ENCODE results near the gene C16orf96.

Gene C16orf96

GRCh38 chr16:4628283-4628682, 72.1 kb downstream of the C16orf96 start:
- Mint-ChIP-seq H3K4me3 (no peak overlapping the region), H3K27me3 (no peaks in the 10 kb centered on the region), H3K36me3 (peaks cover 16% of the 10 kb centered on the region), H3K27ac (no peak overlapping the region), H3K4me1 (peaks cover 27% of the 10 kb centered on the region), H3K9me3 (no peaks in the 10 kb centered on the region)
- ATAC-seq, result no peak

- H3K27ac Mint-ChIP-seq, result no peak overlapping the region
- no peaks in the 10 kb centered on the region for H3K27me3 Mint-ChIP-seq
- no peak for ATAC-seq
- peaks cover 22% of the 10 kb centered on the region for H3K36me3 Mint-ChIP-seq
- H3K9me3 Mint-ChIP-seq, result no peaks in the 10 kb centered on the region
- no peak overlapping the region for H3K4me3 Mint-ChIP-seq
- peaks cover 14% of the 10 kb centered on the region for H3K4me1 Mint-ChIP-seq
Observed at GRCh38 chr16:4631444-4631843, 75.3 kb downstream of the C16orf96 start.

GRCh38 chr16:4633910-4634635, 77.9 kb downstream of the C16orf96 start:
- Mint-ChIP-seq H3K4me1 (peaks cover 13% of the 10 kb centered on the region), H3K27ac (no peak overlapping the region), H3K36me3 (peaks cover 18% of the 10 kb centered on the region), H3K27me3 (no peaks in the 10 kb centered on the region), H3K9me3 (no peaks in the 10 kb centered on the region), H3K4me3 (no peak overlapping the region)
- no peak for ATAC-seq

- H3K36me3 Mint-ChIP-seq, result peaks cover 17% of the 10 kb centered on the region
- no peaks in the 10 kb centered on the region for H3K27me3 Mint-ChIP-seq
- ATAC-seq, result no peak
- no peaks in the 10 kb centered on the region for H3K9me3 Mint-ChIP-seq
- no peak overlapping the region for H3K27ac Mint-ChIP-seq
- peaks cover 17% of the 10 kb centered on the region for H3K4me1 Mint-ChIP-seq
- no peak overlapping the region for H3K4me3 Mint-ChIP-seq
Observed at GRCh38 chr16:4634768-4635167, 78.6 kb downstream of the C16orf96 start.

- no peak overlapping the region for H3K27ac Mint-ChIP-seq
- ATAC-seq, result no peak
- peaks cover 14% of the 10 kb centered on the region for H3K36me3 Mint-ChIP-seq
- no peak overlapping the region for H3K4me3 Mint-ChIP-seq
- no peaks in the 10 kb centered on the region for H3K9me3 Mint-ChIP-seq
- peaks cover 30% of the 10 kb centered on the region for H3K4me1 Mint-ChIP-seq
- no peaks in the 10 kb centered on the region for H3K27me3 Mint-ChIP-seq
Observed at GRCh38 chr16:4636196-4636595, 80.1 kb downstream of the C16orf96 start.

- ATAC-seq, result no peak
- Mint-ChIP-seq H3K9me3 (no peaks in the 10 kb centered on the region), H3K27ac (no peak overlapping the region), H3K4me1 (peaks cover 37% of the 10 kb centered on the region), H3K4me3 (no peak overlapping the region), H3K27me3 (no peaks in the 10 kb centered on the region), H3K36me3 (peaks cover 13% of the 10 kb centered on the region)
Observed at GRCh38 chr16:4637501-4638166, 81.5 kb downstream of the C16orf96 start.

- Mint-ChIP-seq H3K9me3 (no peaks in the 10 kb centered on the region), H3K4me3 (no peak overlapping the region), H3K4me1 (peaks cover 37% of the 10 kb centered on the region), H3K27ac (no peak overlapping the region), H3K27me3 (no peaks in the 10 kb centered on the region), H3K36me3 (peaks cover 6% of the 10 kb centered on the region)
- no peak for ATAC-seq
Observed at GRCh38 chr16:4639899-4640509, 83.9 kb downstream of the C16orf96 start.

- H3K4me1 Mint-ChIP-seq, result peaks cover 44% of the 10 kb centered on the region
- no peak for ATAC-seq
- H3K4me3 Mint-ChIP-seq, result no peak overlapping the region
- H3K9me3 Mint-ChIP-seq, result no peaks in the 10 kb centered on the region
- peak overlapping the region; percentile 31 for H3K27ac Mint-ChIP-seq
- H3K27me3 Mint-ChIP-seq, result no peaks in the 10 kb centered on the region
- peaks cover 13% of the 10 kb centered on the region for H3K36me3 Mint-ChIP-seq
Observed at GRCh38 chr16:4640572-4641305, 84.6 kb downstream of the C16orf96 start.

GRCh38 chr16:4641306-4641687, 85.2 kb downstream of the C16orf96 start:
- H3K27ac Mint-ChIP-seq, result peak overlapping the region; percentile 31
- H3K36me3 Mint-ChIP-seq, result peaks cover 13% of the 10 kb centered on the region
- peaks cover 46% of the 10 kb centered on the region for H3K4me1 Mint-ChIP-seq
- no peak overlapping the region for H3K4me3 Mint-ChIP-seq
- ATAC-seq, result no peak
- no peaks in the 10 kb centered on the region for H3K27me3 Mint-ChIP-seq
- H3K9me3 Mint-ChIP-seq, result no peaks in the 10 kb centered on the region

GRCh38 chr16:4641895-4642294, 85.8 kb downstream of the C16orf96 start:
- peaks cover 46% of the 10 kb centered on the region for H3K4me1 Mint-ChIP-seq
- no peak overlapping the region for H3K4me3 Mint-ChIP-seq
- no peaks in the 10 kb centered on the region for H3K27me3 Mint-ChIP-seq
- ATAC-seq, result no peak
- H3K36me3 Mint-ChIP-seq, result peaks cover 13% of the 10 kb centered on the region
- no peaks in the 10 kb centered on the region for H3K9me3 Mint-ChIP-seq
- H3K27ac Mint-ChIP-seq, result no peak overlapping the region

GRCh38 chr16:4646773-4647643, 90.9 kb downstream of the C16orf96 start:
- ATAC-seq, result no peak
- Mint-ChIP-seq H3K27ac (no peak overlapping the region), H3K4me1 (peaks cover 39% of the 10 kb centered on the region), H3K9me3 (no peaks in the 10 kb centered on the region), H3K27me3 (no peaks in the 10 kb centered on the region), H3K36me3 (peaks cover 42% of the 10 kb centered on the region), H3K4me3 (no peak overlapping the region)

GRCh38 chr16:4647644-4647980, 91.5 kb downstream of the C16orf96 start:
- H3K9me3 Mint-ChIP-seq, result no peaks in the 10 kb centered on the region
- no peaks in the 10 kb centered on the region for H3K27me3 Mint-ChIP-seq
- no peak overlapping the region for H3K27ac Mint-ChIP-seq
- no peak for ATAC-seq
- H3K4me3 Mint-ChIP-seq, result no peak overlapping the region
- H3K4me1 Mint-ChIP-seq, result peaks cover 45% of the 10 kb centered on the region
- peaks cover 48% of the 10 kb centered on the region for H3K36me3 Mint-ChIP-seq

- H3K36me3 Mint-ChIP-seq, result peaks cover 55% of the 10 kb centered on the region
- ATAC-seq, result no peak
- H3K4me3 Mint-ChIP-seq, result peak overlapping the region; percentile 37
Observed at GRCh38 chr16:4648917-4649316, 92.8 kb downstream of the C16orf96 start.

GRCh38 chr16:4649744-4650442, 93.8 kb downstream of the C16orf96 start:
- no peak overlapping the region for H3K4me3 Mint-ChIP-seq
- H3K36me3 Mint-ChIP-seq, result peaks cover 55% of the 10 kb centered on the region
- H3K27ac Mint-ChIP-seq, result peak overlapping the region; percentile 57
- no peak for ATAC-seq
- no peaks in the 10 kb centered on the region for H3K9me3 Mint-ChIP-seq
- peaks cover 51% of the 10 kb centered on the region for H3K4me1 Mint-ChIP-seq
- no peaks in the 10 kb centered on the region for H3K27me3 Mint-ChIP-seq

More at GRCh38 chr16:4648917-4649316, 92.8 kb downstream of the C16orf96 start:
- H3K9me3 Mint-ChIP-seq, result no peaks in the 10 kb centered on the region
- peaks cover 51% of the 10 kb centered on the region for H3K4me1 Mint-ChIP-seq
- H3K27ac Mint-ChIP-seq, result peak overlapping the region; percentile 57
- H3K27me3 Mint-ChIP-seq, result no peaks in the 10 kb centered on the region

Measured in stimulated activated memory B cell treated with anti-CD40 and anti-IgM and Interleukin-4, amounts not matched to agents 10 μg/mL and 1 μg/mL and 100 μg/mL, for 72 hours (primary cell).